ENCODE measurements around the gene CLDN10.
"Not testable (repeated sequence)": the region's sequence is repeated elsewhere in the genome, so short reads cannot be mapped to it uniquely, and the experiment has no call there.

Gene CLDN10

GRCh38 chr13:95541911-95542474, 10.5 kb upstream of the CLDN10 start:
- DNase-seq (no peak), ATAC-seq (no peak)

DNA sequence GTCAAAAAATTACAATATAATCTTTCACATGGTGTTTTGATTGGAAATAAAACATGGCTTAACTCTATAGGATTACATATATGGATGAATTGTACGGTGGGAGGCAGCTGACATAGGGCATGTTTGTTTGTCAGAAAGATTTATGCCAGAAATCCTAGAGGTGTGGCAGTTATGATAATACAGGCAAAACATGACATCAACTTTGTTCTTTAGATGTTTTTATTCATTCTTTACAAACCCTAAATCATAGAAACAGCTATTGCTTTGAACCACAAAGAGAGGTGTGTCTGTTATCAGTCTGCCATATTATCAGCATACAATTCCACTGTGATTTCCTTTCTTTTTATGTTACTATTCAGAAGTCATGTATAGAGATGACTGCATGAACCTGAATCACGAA, 8.2 kb upstream of the CLDN10 start:
- no peak for DNase-seq
- no peak for ATAC-seq

DNA sequence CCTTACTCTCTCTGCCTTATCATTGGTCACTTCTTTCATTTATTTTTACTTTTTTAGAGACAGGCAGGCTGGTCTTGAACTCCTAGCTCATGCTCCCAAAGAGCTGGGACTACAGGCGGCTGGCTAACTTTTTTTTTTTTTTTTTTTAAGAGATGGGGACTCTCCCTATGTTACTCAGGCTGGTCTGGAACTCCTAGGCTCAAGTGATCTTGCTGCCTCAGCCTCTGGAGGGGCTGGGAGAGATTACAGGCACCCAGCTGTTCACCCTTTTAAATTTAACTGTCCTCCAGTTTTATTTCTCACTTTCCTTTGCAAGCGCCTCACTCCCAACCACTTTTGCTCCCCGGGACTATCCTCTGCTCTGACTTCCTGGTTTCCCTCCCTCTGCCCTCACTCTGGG, 5.6 kb upstream of the CLDN10 start:
- ATAC-seq (no peak), DNase-seq (no peak)

DNA sequence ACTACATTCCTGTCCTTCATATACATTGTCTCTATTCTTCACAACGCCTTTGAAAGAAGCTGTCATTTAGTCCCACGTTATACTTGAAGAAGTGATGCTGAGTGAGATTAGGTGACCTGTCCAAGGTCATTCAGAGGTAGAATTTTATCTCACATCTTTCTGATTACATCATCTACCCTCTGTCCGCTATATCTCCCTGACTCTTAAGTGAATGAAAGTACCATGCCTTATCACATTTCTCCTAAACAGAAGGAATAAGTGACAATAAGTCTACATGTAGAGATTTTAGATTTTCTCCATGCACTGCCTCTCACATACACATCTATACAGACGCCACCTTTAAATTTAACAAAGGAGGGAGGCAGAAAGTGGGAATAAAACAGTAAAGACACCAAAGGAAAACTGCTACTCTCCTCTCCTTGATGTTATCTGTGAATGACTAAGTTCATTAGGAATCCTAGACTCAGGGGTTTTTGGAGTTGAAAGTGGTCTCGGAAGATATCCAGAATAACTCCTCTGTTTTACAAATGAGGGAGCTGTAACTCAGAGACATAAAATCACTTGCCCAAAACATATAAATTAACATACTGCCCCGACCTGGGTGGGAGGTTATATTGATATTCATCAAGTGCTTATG, 4.9 kb upstream of the CLDN10 start:
- DNase-seq, result no peak
- no peak for ATAC-seq

DNA sequence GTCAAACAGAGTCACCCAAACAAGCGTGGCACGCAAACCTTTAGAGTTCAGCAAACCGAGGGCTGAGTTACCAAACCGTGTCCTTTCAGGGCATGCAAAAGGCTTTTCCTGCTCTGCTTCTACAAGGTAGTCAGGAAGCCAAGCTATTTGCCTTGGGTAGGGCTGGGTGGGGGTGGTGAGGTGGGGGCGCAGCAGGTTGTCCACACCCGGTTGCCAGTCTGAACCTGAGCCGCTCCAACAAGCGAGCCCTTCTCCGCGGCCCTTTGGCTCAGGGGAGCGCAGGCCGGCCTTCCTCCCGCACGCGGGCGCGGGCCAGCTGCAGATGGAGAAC, 347 bp upstream of the CLDN10 start:
- DNase-seq (no peak), ATAC-seq (no peak)

- no peak for DNase-seq
- no peak for ATAC-seq
Measured at GRCh38 chr13:95553581-95554385, 1.3 kb downstream of the CLDN10 start.

DNA sequence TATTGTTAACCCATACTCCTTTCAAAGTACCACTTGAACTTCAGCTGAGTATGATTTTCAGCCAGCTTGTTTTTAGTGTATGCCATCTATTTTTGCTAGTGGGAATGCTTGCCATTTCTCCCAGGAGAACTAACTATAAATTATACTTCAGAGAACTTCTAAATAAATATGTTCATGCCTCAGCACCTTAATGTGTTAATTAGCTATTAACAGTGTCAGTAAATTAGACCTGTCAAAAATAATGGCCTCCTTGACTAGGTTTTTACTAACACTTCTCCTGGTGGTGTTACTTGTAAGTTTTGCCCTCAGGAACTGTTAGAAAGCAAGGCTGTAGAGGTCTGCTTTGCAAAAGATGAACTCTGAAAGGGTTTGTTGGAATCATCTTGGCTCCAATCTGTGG, 4.5 kb downstream of the CLDN10 start:
- ATAC-seq (no peak), DNase-seq (no peak)

DNA sequence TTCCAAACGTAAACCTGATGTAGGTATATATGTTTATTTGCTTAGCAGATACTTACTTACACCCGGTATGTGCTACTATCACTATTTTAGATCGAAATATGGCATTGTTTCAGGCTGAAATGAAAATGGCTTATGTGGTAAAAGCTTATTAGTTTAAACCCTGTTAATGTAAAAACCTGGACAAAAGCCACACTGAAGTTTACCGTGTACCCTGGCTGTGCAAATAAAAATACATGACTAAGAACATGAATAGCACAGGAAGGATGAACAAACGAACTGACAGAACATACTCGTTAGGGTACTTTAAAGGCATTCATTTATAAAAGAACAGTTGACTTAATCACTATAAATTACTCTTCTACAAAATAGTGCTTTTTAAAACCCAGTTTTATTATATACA, 6.6 kb downstream of the CLDN10 start:
- ATAC-seq (no peak), DNase-seq (no peak)

GRCh38 chr13:95560387-95560786, 7.9 kb downstream of the CLDN10 start:
- no peak for DNase-seq
- no peak for ATAC-seq

GRCh38 chr13:95564091-95564490, 11.6 kb downstream of the CLDN10 start:
- DNase-seq (no peak), ATAC-seq (no peak)

DNA sequence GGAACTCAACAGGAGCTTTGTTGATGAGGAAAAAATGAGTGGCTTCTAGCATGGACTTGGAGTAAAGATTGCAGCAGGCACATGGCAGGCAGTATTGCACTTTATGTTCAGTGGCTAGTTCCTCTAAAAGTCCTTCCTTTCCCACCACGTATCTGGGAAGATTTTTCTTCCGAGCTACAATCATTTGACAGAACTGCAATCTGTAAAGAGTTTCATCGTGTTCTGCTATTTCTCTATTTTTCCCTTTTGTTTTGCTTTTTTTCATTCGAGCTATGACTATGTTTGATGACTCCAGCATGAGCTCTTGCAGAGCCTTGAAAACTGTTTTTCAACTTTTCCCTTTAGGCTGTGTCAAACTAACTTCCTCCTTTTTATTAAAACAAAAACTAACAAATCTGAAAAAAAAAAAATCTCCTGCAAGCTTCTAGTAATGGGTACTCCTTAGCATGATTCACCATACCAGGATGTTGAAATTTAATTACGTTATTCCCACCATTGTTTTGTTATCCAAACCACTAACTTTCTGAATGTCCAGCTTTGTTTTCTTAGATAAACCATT, 12.3 kb downstream of the CLDN10 start:
- ATAC-seq (no peak), DNase-seq (no peak)

GRCh38 chr13:95565758-95566157, 13.2 kb downstream of the CLDN10 start:
- not testable (repeated sequence) for ATAC-seq

GRCh38 chr13:95568131-95568530, 15.6 kb downstream of the CLDN10 start:
- ATAC-seq (no peak), DNase-seq (no peak)

More at GRCh38 chr13:95565758-95566157, 13.2 kb downstream of the CLDN10 start:
- DNase-seq, result not testable (repeated sequence)

DNA sequence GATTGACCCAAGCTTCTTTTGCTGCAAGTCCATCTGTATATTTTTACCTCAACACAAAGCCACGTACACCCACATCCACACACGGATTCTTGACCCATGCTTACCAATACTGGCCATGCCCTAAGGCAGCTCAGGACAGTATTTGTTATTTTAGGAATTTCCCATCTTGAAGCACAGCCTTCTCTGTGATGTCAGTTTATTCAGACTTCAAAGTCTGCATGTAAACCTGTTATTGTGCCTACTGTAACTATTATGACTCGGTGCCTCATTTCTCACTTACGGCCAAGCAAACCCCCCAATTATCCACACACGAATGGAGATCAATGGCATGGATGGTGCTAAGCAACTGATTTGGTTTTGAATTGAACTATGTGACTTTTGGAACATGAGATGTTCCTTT, 17.5 kb downstream of the CLDN10 start:
- no peak for ATAC-seq
- no peak for DNase-seq

GRCh38 chr13:95571941-95572340, 19.4 kb downstream of the CLDN10 start:
- DNase-seq (no peak), ATAC-seq (no peak)

DNA sequence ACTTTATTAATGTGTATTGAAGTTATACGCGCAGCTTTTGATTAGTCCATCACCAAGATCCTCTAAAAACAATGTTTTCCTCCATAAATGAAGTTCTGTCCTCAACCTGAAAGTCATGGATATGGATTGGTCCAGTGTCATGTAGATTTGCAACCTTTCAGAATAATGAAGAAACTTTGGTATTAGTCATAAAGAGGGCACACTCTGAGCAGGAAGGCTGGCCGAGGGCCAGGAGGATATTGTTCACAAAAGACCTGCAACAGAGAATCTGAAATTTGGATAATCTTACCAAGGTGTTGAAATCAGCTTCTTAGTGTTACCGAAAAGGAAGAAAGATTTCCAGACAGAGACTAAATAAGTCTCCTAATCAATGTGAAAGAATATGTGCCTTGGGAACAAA, 20.7 kb downstream of the CLDN10 start:
- ATAC-seq, result no peak
- DNase-seq, result no peak

- DNase-seq (no peak), ATAC-seq (peak; percentile 28)
Measured at GRCh38 chr13:95579303-95579702, 26.8 kb downstream of the CLDN10 start.

DNA sequence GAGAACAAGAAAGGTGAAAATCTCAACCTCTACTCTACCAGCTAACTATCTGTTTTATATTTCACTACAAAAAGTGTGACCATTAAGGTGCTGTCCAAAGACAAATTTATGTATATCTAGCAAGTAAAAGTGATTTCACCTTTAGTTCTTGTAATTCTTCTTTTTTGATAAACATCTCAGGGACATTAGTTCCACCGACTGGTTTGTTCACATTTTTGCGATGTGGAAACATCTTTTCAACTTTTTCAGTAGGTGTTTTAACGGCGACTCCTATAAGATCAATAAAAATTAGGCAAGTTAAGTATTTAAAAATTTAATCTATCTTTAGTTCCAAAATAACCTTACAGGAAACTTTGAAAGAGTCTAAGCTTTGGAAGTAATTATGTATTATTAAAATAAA, 33.3 kb downstream of the CLDN10 start:
- DNase-seq (no peak), ATAC-seq (no peak)

DNA sequence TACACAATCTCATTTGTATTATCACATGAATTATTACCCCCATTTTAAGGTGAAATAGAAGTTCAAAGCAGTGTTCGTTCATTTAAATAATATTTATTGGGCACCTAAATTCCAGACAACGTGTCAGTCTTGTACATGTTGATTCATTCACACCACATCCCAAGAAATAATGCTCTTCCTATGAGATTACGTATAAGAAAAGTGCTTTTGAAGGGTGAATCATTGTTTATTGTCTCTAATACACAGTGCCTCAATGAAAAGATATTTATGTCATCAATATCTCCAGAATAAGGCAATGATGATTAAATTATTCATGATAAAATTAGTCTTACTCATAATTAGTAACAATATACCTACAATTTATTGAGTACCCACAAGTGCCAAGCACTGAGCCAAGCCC, 35.6 kb downstream of the CLDN10 start:
- ATAC-seq (no peak), DNase-seq (no peak)

- DNase-seq, result no peak
Measured at GRCh38 chr13:95588721-95589120, 36.2 kb downstream of the CLDN10 start.

DNA sequence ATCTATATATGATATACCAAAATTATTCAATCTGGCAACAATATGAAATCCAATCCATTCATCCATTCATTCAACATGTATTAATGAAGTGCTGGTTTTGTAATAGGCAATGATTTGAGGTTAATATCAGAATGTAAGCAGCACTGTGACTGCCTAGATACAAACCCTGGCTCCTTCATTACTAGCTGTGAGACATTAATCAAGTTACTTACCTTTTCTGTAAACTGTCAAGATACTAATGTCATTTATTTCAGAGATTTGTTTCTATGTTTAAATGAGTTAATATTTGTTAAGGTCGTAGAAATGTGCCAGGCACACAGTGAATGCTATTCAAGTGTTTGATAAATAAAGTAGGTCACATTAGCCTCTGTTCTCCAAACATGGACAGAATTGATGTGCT, 40.9 kb downstream of the CLDN10 start:
- DNase-seq (no peak), ATAC-seq (no peak)

More at GRCh38 chr13:95588721-95589120, 36.2 kb downstream of the CLDN10 start:
- ATAC-seq, result no peak

DNA sequence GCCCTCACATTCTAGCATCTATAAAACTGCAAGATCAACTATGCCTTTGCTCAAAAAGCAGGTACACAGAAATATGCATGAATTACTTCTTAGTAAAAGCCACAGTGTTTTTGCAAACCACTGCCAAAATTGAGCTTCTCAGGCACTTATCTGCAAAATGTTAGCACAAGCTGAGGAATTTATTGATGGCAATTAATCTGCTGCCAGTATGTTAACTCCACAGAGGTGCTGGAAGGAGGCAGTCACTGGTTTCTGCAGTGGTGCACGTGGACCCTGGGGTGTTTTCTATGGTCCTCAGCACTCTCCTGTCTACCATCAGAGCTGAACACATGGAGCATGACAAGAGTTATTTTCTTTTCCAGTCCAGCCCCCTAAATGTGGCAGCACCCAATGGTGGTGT, 44.2 kb downstream of the CLDN10 start:
- ATAC-seq, result no peak
- no peak for DNase-seq

- ATAC-seq, result no peak
Measured at GRCh38 chr13:95601216-95601615, 48.7 kb downstream of the CLDN10 start.

More at GRCh38 chr13:95601216-95601615, 48.7 kb downstream of the CLDN10 start:
- DNase-seq, result no peak

All from stimulated activated naive CD8-positive, alpha-beta T cell treated with anti-CD3 and anti-CD28 coated beads, Interleukin-15, Interleukin-2, amounts not matched to agents 100 U/mL and 50 U/mL, for 24 hours (primary cell).